Endothelial cell (in vitro differentiated cells): ENCODE measurements around the gene BRCA1. TPM values are rescaled to one million over a fixed set of nuclear protein-coding genes. Genes with fewer than 3 reads are reported as not detected.
A peak's percentile ranks its signal among the peaks of the same experiment; 100 is the strongest.

ENCODE experiments used
- DNase-seq: peaks from one replicate; pipeline ENCODE4 v3.0.0; 2021; ENCODE audit warnings: low spot score
- H3K27ac Mint-ChIP-seq: one replicate; pipeline ENCODE4 v1.8.0; 2021; ENCODE audit warnings: mixed read lengths, inconsistent platforms; ENCODE audit not compliant: unreplicated experiment
- H3K27me3 Mint-ChIP-seq: one replicate; pipeline ENCODE4 v1.8.0; 2021; ENCODE audit warnings: mild to moderate bottlenecking, moderate library complexity, mixed read lengths, inconsistent platforms; ENCODE audit not compliant: unreplicated experiment
- H3K36me3 Mint-ChIP-seq: one replicate; pipeline ENCODE4 v1.8.0; 2021; ENCODE audit warnings: mild to moderate bottlenecking, low read depth, mixed read lengths, inconsistent platforms; ENCODE audit not compliant: unreplicated experiment
- H3K4me1 Mint-ChIP-seq: one replicate; pipeline ENCODE4 v1.8.0; 2021; ENCODE audit warnings: mild to moderate bottlenecking, mixed read lengths, inconsistent platforms; ENCODE audit not compliant: unreplicated experiment
- H3K4me3 Mint-ChIP-seq: one replicate; pipeline ENCODE4 v1.8.0; 2021; ENCODE audit warnings: mild to moderate bottlenecking, mixed read lengths, inconsistent platforms; ENCODE audit not compliant: unreplicated experiment
- H3K9me3 Mint-ChIP-seq: one replicate; pipeline ENCODE4 v1.8.0; 2021; ENCODE audit warnings: mixed read lengths, inconsistent platforms; ENCODE audit not compliant: unreplicated experiment
- total RNA-seq: library from RNA; stranded (reverse); fragmentation: NEBNext Ultra II Directional; extraction: Animal tissue kit (Norgen Biotek cat#: 25700); gene quantifications from one replicate; pipeline ENCODE4 v1.2.1, GENCODE V29; 2021; ENCODE audit not compliant: unreplicated experiment
- TF ChIP-seq, protein P1 (sequence below): fragments of 200-600 bp; sonication (generic); IDR thresholded peaks from one replicate; pipeline ENCODE4 v1.5.0; 2021; ENCODE audit warnings: antibody characterized with exemption; ENCODE audit not compliant: unreplicated experiment

BRCA1 gene
- total RNA-seq, 1 donor from 2014 or later, result 8.7 TPM

DNA sequence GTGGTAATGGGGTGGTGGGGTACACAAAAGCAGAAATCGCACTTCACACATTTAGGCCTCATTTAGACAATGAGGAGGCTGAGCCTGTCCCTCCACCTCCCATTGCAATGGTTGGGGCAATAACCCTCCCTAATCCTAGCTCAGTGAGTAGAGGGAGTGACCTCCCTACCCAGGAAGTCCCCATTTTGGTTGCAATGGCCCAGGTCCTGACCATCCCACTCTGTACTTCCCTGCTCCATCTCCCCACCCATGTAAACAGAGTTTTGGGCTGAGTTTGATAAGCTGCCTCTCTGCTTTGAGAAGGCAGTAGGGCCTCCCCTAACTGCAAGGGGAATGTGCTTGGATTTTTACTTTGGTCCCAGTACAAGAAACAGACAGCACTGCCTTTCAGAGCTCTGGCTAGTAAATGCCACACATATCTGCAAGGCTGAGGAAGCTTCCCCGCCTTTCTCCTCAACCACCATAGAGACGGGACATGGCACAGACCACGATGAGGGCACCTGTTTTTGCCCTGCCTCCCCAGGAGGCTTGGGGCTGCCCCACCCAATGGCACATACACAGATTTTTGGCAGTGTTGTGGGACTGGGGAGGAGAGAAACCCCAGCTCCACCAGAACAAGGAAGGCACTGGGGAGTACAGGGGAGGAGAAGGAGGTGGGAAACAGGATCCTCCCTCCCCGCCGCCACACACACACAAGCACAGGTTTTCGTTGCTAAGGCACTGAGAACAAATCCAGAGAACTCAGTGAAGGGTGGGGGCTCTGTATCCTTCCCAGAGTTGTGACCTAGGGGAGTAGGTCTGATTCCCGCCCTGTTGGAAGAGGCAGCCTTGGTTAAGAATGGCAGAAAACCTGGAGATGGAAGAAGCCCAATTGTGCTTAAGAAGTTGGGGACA, 110.3 kb downstream of the BRCA1 start:
- Mint-ChIP-seq H3K27me3 (peaks cover 19% of the 10 kb centered on the region), H3K27ac (peak overlapping the region; percentile 26), H3K36me3 (peaks cover 28% of the 10 kb centered on the region), H3K4me3 (peak overlapping the region; percentile 38), H3K9me3 (no peaks in the 10 kb centered on the region), H3K4me1 (peaks cover 44% of the 10 kb centered on the region)
- DNase-seq, result no peak
- TF ChIP-seq, protein P1, sequence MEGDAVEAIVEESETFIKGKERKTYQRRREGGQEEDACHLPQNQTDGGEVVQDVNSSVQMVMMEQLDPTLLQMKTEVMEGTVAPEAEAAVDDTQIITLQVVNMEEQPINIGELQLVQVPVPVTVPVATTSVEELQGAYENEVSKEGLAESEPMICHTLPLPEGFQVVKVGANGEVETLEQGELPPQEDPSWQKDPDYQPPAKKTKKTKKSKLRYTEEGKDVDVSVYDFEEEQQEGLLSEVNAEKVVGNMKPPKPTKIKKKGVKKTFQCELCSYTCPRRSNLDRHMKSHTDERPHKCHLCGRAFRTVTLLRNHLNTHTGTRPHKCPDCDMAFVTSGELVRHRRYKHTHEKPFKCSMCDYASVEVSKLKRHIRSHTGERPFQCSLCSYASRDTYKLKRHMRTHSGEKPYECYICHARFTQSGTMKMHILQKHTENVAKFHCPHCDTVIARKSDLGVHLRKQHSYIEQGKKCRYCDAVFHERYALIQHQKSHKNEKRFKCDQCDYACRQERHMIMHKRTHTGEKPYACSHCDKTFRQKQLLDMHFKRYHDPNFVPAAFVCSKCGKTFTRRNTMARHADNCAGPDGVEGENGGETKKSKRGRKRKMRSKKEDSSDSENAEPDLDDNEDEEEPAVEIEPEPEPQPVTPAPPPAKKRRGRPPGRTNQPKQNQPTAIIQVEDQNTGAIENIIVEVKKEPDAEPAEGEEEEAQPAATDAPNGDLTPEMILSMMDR, result no peak

DNA sequence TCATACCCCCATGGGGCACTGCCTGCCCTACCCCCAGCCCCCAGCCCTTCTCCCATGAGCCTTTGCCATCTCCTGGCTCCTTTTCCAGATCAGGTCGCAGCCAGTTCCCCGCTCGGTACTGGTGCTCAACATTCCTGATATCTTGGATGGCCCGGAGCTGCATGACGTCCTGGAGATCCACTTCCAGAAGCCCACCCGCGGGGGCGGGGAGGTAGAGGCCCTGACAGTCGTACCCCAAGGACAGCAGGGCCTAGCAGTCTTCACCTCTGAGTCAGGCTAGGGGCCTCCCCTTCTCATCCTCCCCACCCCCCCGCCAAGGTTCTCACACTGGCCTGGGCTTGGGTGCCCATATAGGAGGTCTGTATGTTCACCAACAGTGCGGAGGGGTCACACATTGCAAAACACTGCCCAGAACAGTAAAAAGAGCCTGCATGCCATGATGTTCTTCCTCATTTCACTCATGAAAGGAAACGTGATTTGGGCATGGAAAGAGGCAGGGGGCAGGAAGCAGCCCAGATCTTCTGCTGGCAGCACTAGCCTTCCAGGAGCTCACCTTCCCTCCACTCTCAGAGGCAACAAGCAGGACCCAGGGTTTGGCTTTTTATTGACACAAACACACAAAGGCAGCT, 111.0 kb downstream of the BRCA1 start:
- no peak overlapping the region for H3K4me3 Mint-ChIP-seq

DNA sequence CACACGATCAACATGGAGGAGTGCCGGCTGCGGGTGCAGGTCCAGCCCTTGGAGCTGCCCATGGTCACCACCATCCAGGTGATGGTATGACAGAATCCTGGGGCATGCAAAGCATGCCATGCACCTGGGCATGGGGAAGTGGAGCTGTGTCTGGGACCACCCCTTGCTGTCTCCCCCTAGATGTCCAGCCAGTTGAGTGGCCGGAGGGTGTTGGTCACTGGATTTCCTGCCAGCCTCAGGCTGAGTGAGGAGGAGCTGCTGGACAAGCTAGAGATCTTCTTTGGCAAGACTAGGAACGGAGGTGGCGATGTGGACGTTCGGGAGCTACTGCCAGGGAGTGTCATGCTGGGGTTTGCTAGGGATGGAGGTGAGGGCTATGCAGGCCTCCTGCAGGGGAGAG, 111.9 kb downstream of the BRCA1 start:
- peak overlapping the region; percentile 51 for H3K27ac Mint-ChIP-seq

More for the DNA sequence above, 111.0 kb downstream of the BRCA1 start:
- no peak for DNase-seq
- Mint-ChIP-seq H3K9me3 (no peaks in the 10 kb centered on the region), H3K27me3 (peaks cover 16% of the 10 kb centered on the region), H3K4me1 (peaks cover 37% of the 10 kb centered on the region), H3K27ac (no peak overlapping the region), H3K36me3 (peaks cover 28% of the 10 kb centered on the region)
- TF ChIP-seq, protein P1, result no peak

DNA sequence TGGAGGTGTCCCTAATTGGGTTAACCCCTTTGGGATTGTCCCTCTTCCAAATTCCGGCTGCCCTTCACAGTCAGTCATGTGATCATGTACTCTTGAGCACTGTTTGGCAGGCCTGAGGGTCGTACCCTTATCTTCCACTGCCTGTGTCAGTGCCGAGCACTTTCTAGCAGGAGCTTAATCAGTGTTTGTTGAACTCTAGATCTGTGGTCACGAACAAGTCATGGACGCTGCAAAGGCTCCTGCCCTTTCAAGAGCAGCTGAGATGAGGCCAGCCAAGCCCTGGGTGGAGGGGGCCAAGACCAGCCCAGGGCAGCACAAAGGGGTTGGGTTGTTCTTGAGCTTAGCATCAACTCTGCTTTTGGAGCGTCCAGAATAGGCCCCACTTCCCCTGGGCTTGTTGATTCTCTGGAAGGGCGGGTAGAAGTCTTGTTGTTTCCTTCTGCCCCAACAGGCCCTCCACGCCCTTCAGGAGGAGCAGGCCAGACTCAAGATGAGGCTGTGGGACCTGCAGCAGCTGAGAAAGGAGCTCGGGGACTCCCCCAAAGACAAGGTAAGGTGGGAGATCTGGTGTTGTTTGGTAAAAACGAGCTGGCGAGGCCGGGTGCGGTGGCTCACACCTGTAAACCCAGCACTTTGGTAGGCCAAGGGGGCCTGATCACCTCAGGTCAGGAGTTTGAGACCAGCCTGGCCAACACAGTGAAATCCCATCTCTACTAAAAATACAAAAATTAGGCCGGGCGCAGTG, 113.3 kb downstream of the BRCA1 start:
- H3K9me3 Mint-ChIP-seq, result no peaks in the 10 kb centered on the region
- H3K36me3 Mint-ChIP-seq, result peaks cover 13% of the 10 kb centered on the region
- peaks cover 23% of the 10 kb centered on the region for H3K4me1 Mint-ChIP-seq
- H3K4me3 Mint-ChIP-seq, result no peak overlapping the region
- no peak for DNase-seq
- TF ChIP-seq, protein P1, result no peak
- no peak overlapping the region for H3K27ac Mint-ChIP-seq
- H3K27me3 Mint-ChIP-seq, result peaks cover 13% of the 10 kb centered on the region

More for the DNA sequence above, 111.9 kb downstream of the BRCA1 start:
- Mint-ChIP-seq H3K4me3 (no peak overlapping the region), H3K4me1 (peaks cover 29% of the 10 kb centered on the region), H3K27me3 (peaks cover 16% of the 10 kb centered on the region), H3K9me3 (no peaks in the 10 kb centered on the region), H3K36me3 (peaks cover 21% of the 10 kb centered on the region)
- TF ChIP-seq, protein P1, result no peak
- DNase-seq, result no peak
